GM23248 (cell line): ENCODE data around the gene INPP5J.

Experiments
- EZH2 ChIP-seq: fragments of 200-600 bp; sonication (generic); IDR thresholded peaks from 2 replicates; pipeline ENCODE4 v1.6.1; 2018; ENCODE audit warnings: antibody characterized with exemption, mild to moderate bottlenecking; ENCODE audit not compliant: insufficient read depth, poor library complexity, severe bottlenecking
- EZH2phosphoT487 ChIP-seq: fragments of 200-600 bp; sonication (generic); IDR thresholded peaks from 2 replicates; pipeline ENCODE4 v1.6.1; 2018; ENCODE audit warnings: antibody characterized with exemption, moderate library complexity, mild to moderate bottlenecking, low read depth; ENCODE audit not compliant: insufficient read depth

DNA sequence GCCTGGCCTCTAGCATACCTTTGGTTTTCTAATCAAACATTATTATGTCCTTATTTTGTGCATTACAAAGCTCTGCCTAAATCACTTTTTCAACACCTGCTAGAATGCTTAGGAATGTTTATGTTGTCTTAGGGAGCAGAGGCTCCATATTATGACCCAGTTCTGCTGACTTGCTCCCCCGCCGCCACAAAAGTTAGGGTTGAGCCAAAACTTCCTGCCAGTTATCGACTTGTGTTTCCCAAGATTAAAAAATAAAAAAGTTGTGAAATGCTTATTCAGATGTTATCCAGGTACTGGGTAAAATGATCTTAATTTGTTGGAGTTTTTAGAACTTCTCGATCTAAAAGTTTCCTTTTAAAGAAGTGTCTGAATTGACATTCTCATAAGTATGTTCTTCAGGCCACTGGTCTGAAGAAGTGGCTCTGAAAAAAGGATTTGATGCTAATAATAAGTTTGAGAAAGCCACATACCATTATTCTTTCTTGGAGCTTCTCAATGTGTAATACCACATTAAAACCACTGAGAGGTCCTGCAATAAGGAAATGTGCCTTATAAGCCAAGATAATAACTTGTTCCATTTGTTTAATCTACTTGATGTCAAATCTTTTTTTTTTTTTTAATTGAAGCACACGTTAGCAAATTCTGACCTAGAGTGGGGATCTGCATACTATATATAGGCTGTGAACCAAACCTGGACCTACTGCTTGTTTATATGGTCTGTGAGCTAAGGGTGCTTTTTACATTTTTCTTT lies 39.4 kb downstream of the INPP5J start:
- TF ChIP-seq EZH2 (no peak), EZH2phosphoT487 (no peak)
